Measurements from ENCODE around the gene HAL.

DNA sequence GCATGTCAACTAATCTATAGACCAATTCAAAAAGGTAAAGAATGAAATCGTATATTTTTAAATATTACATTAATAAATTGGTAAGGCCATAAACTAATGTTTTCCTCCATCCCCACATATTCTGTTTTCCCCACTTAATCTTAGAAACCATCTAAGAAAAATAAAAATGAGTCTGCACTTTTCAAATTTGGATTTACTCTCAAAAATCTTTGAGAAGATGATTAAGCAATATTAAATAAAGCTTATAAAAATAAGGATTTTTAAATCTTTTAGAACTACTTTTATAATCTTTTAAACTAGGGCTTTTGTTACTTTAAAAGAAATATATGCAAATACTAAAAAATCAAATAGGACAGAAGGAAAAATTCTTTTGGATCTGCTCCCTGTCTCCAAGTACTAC, 10.6 kb upstream of the HAL start:
- TF ChIP-seq YY1 (IDR thresholded peaks at IDR 0.05; ENCODE audit: insufficient read depth, insufficient read length) = no peak
- no peak for TF ChIP-seq ZNF274 (IDR thresholded peaks at IDR 0.05; ENCODE audit: low read depth, low read length)
